SK-N-SH (cell line): ENCODE results near the gene CBX6.

Source experiments
- CHD2 ChIP-seq: fragments of 150-350 bp; IDR thresholded peaks from 2 replicates; pipeline ENCODE4 v1.6.1; 2018; ENCODE audit warnings: low read length; ENCODE audit not compliant: partially characterized antibody
- EZH2phosphoT487 ChIP-seq: fragments of 200-600 bp; sonication (generic); IDR thresholded peaks from 2 replicates; pipeline ENCODE4 v1.6.1; 2017; ENCODE audit warnings: low read depth, mixed run types, mild to moderate bottlenecking, antibody characterized with exemption, moderate library complexity, borderline replicate concordance
- POLR2AphosphoS5 ChIP-seq: IDR thresholded peaks from 2 replicates; pipeline ENCODE4 v1.6.1; 2012; ENCODE audit warnings: low read depth, low read length
- TF ChIP-seq, protein P1 (sequence below): fragments of 200-600 bp; sonication (generic); IDR thresholded peaks from 2 replicates; pipeline ENCODE4 v1.6.1; 2017; ENCODE audit warnings: antibody characterized with exemption, mild to moderate bottlenecking, moderate library complexity
- TF ChIP-seq, protein P2 (sequence below): IDR thresholded peaks from 2 replicates; pipeline ENCODE4 v1.4.0; 2012; ENCODE audit warnings: low read depth
- TF ChIP-seq, protein P3 (sequence below): IDR thresholded peaks from 2 replicates; pipeline ENCODE4; 2012

DNA sequence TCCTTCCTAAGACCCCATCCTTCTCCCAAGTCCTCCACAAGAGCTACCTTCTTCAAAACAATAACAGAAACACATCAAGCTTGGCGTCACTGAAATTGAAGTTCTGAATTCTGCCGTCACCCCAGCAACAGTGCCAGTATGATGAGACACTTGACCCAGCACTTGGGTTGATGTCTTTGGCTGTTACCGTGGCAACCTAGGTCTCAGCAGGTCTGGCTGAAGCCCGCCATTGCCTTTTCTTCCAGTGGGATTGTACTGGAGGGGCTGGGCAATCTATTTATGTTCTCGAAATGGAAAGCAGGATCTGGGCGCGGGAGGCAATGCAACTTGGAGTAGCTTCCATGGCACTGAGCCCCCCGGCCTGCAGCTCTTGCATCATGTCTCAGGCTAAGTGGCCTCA lies 52.0 kb downstream of the CBX6 start:
- TF ChIP-seq, protein P1, sequence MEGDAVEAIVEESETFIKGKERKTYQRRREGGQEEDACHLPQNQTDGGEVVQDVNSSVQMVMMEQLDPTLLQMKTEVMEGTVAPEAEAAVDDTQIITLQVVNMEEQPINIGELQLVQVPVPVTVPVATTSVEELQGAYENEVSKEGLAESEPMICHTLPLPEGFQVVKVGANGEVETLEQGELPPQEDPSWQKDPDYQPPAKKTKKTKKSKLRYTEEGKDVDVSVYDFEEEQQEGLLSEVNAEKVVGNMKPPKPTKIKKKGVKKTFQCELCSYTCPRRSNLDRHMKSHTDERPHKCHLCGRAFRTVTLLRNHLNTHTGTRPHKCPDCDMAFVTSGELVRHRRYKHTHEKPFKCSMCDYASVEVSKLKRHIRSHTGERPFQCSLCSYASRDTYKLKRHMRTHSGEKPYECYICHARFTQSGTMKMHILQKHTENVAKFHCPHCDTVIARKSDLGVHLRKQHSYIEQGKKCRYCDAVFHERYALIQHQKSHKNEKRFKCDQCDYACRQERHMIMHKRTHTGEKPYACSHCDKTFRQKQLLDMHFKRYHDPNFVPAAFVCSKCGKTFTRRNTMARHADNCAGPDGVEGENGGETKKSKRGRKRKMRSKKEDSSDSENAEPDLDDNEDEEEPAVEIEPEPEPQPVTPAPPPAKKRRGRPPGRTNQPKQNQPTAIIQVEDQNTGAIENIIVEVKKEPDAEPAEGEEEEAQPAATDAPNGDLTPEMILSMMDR, result no peak
- TF ChIP-seq, protein P2, sequence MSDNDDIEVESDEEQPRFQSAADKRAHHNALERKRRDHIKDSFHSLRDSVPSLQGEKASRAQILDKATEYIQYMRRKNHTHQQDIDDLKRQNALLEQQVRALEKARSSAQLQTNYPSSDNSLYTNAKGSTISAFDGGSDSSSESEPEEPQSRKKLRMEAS, result no peak
- TF ChIP-seq CHD2 (no peak), EZH2phosphoT487 (no peak), POLR2AphosphoS5 (no peak)
- TF ChIP-seq, protein P3, sequence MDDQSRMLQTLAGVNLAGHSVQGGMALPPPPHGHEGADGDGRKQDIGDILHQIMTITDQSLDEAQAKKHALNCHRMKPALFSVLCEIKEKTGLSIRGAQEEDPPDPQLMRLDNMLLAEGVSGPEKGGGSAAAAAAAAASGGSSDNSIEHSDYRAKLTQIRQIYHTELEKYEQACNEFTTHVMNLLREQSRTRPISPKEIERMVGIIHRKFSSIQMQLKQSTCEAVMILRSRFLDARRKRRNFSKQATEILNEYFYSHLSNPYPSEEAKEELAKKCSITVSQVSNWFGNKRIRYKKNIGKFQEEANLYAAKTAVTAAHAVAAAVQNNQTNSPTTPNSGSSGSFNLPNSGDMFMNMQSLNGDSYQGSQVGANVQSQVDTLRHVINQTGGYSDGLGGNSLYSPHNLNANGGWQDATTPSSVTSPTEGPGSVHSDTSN, result no peak
